HG03196 (cell line): ENCODE results near the gene IGSF11.
"Not testable (repeated sequence)": the region's sequence is repeated elsewhere in the genome, so short reads cannot be mapped to it uniquely, and the experiment has no call there.

Experiments used
- ATAC-seq: cut with Tn5 transposase; IDR thresholded peaks from one replicate; pipeline ENCODE4 v1.9.1; 2021; ENCODE audit not compliant: unreplicated experiment

The IGSF11 gene

GRCh38 chr3:119034256-119035013, at the start of gene IGSF11:
TSS of gene IGSF11 (minus strand) at chr3:119034846. CDS start at chr3:119034582, 264 bp downstream.
- peak; percentile 94 for ATAC-seq

- ATAC-seq, result no peak
Measured at GRCh38 chr3:119080364-119080763, 45.7 kb upstream of the IGSF11 start.

GRCh38 chr3:119073258-119074001, 38.8 kb upstream of the IGSF11 start:
- no peak for ATAC-seq

GRCh38 chr3:119072451-119072850, 37.8 kb upstream of the IGSF11 start:
- not testable (repeated sequence) for ATAC-seq

GRCh38 chr3:119069725-119070124, 35.1 kb upstream of the IGSF11 start:
- ATAC-seq, result no peak

- no peak for ATAC-seq
Measured at GRCh38 chr3:119063471-119063870, 28.8 kb upstream of the IGSF11 start.

- no peak for ATAC-seq
Measured at GRCh38 chr3:119062892-119063291, 28.2 kb upstream of the IGSF11 start.

- no peak for ATAC-seq
Measured at GRCh38 chr3:119044593-119044992, 9.9 kb upstream of the IGSF11 start.

- ATAC-seq, result no peak
Measured at GRCh38 chr3:119042162-119042561, 7.5 kb upstream of the IGSF11 start.

GRCh38 chr3:119035014-119035346, 334 bp upstream of the IGSF11 start:
- ATAC-seq, result no peak

- ATAC-seq, result no peak
Measured at GRCh38 chr3:119033393-119034255, 1.0 kb downstream of the IGSF11 start.

- no peak for ATAC-seq
Measured at GRCh38 chr3:119025171-119025795, 9.4 kb downstream of the IGSF11 start.

- ATAC-seq, result no peak
Measured at GRCh38 chr3:119019767-119020518, 14.7 kb downstream of the IGSF11 start.

GRCh38 chr3:119018690-119019463, 15.8 kb downstream of the IGSF11 start:
- ATAC-seq, result no peak

- ATAC-seq, result no peak
Measured at GRCh38 chr3:119015942-119016341, 18.7 kb downstream of the IGSF11 start.

GRCh38 chr3:119013951-119014350, 20.7 kb downstream of the IGSF11 start:
- no peak for ATAC-seq

- ATAC-seq, result no peak
Measured at GRCh38 chr3:119011528-119011927, 23.1 kb downstream of the IGSF11 start.

GRCh38 chr3:118997190-118997589, 37.5 kb downstream of the IGSF11 start:
- ATAC-seq, result no peak

- ATAC-seq, result no peak
Measured at GRCh38 chr3:118991775-118992174, 42.9 kb downstream of the IGSF11 start.
